ENCODE results near the gene EMSY.

EMSY gene

DNA sequence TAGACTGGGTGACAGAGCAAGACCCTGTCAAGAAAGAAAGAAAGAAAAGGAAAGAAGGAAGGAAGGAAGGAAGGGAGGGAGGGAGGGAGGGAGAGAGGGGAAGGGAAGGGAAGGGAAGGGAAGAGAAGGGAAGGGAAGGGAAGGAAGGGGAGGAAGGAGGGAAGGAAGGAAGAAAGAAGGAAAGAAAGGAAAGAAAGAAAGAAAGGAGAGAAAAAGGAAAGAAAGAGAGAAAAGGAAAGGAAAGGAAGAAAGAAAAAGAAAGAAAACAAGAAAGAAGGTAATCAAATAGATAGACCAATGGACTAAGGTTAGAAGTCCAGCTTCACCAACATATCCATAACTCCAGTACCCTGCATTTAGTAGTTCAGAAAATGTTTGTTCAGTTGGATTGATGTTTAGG, 18.2 kb upstream of the EMSY start:
- DNase-seq, result no peak
- no peak for TF ChIP-seq GATA1 (IDR thresholded peaks at IDR 0.05; ENCODE audit: low read depth, low read length)
- TF ChIP-seq POLR2A (IDR thresholded peaks at IDR 0.05; ENCODE audit: low read length), result no peak

GRCh38 chr11:76436020-76436419, 8.8 kb upstream of the EMSY start:
- TF ChIP-seq POLR2A (IDR thresholded peaks at IDR 0.05; ENCODE audit: low read length) (no peak), GATA1 (IDR thresholded peaks at IDR 0.05; ENCODE audit: low read depth, low read length) (no peak)
- no peak for DNase-seq

DNA sequence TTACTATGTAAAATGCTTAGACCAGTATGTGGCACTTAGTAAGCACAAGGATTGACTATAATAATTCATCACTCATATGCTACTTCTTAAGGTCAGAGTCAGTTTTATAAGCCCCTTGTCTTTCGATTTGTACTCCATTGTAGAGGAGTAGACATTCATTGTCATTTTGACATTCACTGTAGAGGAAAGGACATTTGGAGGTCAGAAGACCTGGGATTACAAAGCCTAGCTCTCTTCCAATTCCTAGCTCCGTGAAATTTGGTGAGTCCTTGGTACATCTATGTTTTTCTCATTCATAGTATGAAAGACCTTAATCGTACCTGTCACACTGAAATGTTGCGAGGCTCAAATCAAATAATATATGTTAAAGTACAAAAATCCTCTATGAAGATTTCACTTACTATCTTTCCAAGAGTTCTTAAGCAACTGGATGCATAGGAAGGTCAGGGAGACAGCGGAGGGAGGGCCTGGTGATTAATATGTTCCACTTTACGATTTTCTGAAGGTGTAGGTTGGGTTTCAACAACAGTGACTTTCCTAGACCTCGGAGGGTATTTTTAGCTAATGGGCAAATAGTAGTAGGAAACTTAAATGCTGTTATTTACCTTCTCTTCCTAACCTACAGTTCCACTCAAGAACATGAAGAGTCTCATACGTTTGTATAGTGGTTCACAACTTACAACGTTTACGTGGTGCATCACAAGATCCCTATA, 1.4 kb upstream of the EMSY start:
- peak; percentile 40 to 58 for DNase-seq
- TF ChIP-seq POLR2A (IDR thresholded peaks at IDR 0.05; ENCODE audit: low read length) (no peak), GATA1 (IDR thresholded peaks at IDR 0.05; ENCODE audit: low read depth, low read length) (no peak)

DNA sequence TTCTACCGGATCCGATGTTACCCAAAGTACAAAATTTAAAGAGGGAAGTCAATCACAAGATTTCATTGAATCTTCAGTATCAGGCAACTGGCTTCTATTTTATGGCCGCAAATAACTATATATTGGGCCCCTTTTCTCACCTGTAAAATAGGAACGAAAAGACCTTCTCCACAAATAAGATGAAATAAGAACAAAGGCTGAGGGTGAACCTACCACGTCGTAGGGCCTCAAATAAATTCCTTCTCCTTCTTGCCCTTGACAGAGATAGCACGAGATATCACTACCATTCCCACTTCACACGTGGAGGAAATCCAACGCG, 794 bp upstream of the EMSY start:
- no peak for DNase-seq
- no peak for TF ChIP-seq GATA1 (IDR thresholded peaks at IDR 0.05; ENCODE audit: low read depth, low read length)

DNA sequence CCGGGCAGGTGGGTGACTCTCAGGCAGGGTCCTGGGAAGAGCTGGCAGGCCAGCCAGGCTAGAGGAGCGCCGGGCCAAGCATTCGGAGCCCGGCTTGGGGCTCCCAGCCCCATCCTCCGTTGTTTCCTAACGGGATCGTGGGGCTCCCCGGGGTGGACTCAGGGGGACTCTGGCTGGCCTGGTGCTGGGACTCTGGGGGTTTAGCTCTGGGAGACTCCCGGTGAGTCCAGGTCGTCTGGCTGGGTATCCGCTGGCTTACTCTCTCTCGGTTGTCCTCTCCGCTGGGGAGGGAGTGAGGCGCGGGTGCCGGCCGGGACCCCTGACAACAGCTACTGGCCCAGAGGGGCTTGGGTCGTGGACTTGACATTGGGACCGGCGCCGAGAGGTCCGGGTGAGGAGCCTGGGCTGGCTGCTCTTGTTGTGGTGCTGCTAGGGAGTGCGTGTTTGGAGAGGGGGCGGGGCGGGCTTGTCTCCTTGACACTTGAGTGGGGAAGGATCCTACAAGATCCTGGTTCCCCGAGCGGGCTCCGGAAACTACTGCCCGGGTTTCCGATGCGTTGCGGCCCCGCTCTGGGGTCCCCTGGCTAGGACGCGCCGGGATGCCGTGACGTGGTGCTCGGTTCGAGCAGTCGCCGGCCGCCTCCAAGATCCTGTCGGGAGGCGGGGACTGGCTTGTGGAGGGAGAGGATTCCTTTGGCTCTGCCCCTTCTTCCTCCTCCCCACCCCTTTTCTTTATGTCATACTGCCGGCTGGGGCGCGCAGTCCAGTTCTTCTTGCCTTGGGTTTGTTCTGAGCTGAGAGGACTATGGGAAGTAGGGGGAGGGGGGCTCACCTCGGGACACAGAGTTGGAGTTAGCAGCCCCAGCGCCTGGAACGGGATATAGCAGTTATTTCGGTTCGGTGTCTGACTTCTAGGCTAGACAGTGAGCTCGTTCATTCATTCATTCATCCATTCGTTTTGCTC, 585 bp downstream of the EMSY start:
- no peak for TF ChIP-seq GATA1 (IDR thresholded peaks at IDR 0.05; ENCODE audit: low read depth, low read length)
- no peak for TF ChIP-seq POLR2A (IDR thresholded peaks at IDR 0.05; ENCODE audit: low read length)
- peak; percentile 83 to 86 for DNase-seq

DNA sequence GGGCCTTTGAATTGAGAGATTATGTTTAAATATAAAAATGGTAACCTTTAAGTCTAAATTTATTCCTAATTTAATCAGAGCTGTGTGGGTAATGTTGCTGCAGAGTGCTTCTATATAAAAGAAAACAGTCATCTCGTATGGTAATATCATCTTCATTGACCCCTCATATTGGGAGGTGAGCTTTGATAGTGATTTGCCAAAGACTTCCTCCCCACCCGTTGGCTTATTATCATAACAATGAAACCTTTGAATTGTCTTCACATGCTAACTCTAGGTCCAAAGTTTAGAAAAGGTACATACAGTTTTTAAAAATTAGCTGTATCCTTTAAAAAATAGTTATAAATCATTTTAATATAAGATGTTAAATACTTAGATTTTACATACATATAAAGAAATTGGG, 3.7 kb downstream of the EMSY start:
- no peak for DNase-seq
- no peak for TF ChIP-seq POLR2A (IDR thresholded peaks at IDR 0.05; ENCODE audit: low read length)
- no peak for TF ChIP-seq GATA1 (IDR thresholded peaks at IDR 0.05; ENCODE audit: low read depth, low read length)

DNA sequence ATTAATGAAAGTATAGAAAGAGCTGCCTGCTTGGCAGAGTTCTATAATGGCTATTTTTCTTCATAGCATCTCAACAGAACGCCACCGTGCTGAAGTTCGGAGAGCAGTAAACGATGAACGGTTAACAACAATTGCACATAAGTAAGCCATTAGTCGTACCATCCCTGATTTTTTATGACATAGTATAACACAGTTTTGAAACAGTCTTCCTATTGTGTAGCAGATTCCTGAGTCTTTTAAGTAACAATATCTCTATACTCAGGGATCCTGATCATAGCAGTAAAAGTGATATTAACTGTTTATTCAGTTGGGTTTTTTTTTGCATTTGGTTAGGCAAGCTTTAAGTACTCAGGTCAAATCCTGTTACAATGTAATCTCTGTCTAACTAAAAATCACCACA, 8.4 kb downstream of the EMSY start:
- TF ChIP-seq GATA1 (IDR thresholded peaks at IDR 0.05; ENCODE audit: low read depth, low read length) (no peak), POLR2A (IDR thresholded peaks at IDR 0.05; ENCODE audit: low read length) (no peak)
- no peak for DNase-seq

GRCh38 chr11:76455331-76455730, 10.5 kb downstream of the EMSY start:
- DNase-seq, result no peak
- TF ChIP-seq POLR2A (IDR thresholded peaks at IDR 0.05; ENCODE audit: low read length), result no peak
- no peak for TF ChIP-seq GATA1 (IDR thresholded peaks at IDR 0.05; ENCODE audit: low read depth, low read length)

DNA sequence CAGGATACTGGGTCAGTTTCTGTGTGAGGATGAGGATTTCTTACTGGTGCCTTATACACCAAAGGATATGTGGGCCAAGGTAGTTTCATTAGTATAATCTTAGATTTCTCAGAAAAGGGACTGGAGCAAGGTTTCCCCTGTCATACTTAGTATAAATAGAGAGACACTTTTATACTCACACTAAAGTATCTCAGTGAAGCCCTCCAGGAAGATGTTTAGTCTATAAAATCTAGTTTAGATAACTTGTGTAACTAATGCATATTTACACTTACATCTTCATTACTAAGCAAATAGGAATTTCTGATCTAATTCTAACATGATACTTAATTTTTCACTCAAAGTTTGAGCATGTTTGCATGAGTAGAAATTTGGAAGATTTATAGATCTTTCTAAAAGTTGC, 11.1 kb downstream of the EMSY start:
- no peak for DNase-seq
- no peak for TF ChIP-seq GATA1 (IDR thresholded peaks at IDR 0.05; ENCODE audit: low read depth, low read length)
- no peak for TF ChIP-seq POLR2A (IDR thresholded peaks at IDR 0.05; ENCODE audit: low read length)

- TF ChIP-seq GATA1 (IDR thresholded peaks at IDR 0.05; ENCODE audit: low read depth, low read length) (no peak), POLR2A (IDR thresholded peaks at IDR 0.05; ENCODE audit: low read length) (no peak)
- no peak for DNase-seq
Observed at GRCh38 chr11:76456571-76456970, 11.8 kb downstream of the EMSY start.

DNA sequence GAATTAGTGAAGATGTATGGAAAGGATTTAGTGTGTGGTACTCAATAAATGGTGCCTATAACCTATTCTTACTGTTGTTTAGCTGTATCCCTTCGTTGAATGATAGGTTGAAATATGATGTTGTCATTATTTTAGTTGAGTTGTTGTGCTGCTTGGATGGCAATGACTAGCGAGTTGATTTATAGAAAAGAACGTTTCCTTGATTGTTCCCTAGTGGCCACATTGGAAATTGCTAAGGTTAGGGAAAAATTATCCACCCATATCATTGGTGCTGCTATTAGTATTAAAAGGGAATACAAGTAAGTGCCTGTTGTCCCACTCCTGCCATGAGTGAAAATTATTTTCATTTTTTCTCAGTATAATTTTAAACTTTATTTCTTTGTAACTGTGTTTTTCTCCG, 14.5 kb downstream of the EMSY start:
- TF ChIP-seq GATA1 (IDR thresholded peaks at IDR 0.05; ENCODE audit: low read depth, low read length), result no peak
- no peak for TF ChIP-seq POLR2A (IDR thresholded peaks at IDR 0.05; ENCODE audit: low read length)
- DNase-seq, result peak in 1 of 2 experiments; percentile 18

- no peak for DNase-seq
- no peak for TF ChIP-seq POLR2A (IDR thresholded peaks at IDR 0.05; ENCODE audit: low read length)
Observed at GRCh38 chr11:76459846-76460245, 15.0 kb downstream of the EMSY start.

DNA sequence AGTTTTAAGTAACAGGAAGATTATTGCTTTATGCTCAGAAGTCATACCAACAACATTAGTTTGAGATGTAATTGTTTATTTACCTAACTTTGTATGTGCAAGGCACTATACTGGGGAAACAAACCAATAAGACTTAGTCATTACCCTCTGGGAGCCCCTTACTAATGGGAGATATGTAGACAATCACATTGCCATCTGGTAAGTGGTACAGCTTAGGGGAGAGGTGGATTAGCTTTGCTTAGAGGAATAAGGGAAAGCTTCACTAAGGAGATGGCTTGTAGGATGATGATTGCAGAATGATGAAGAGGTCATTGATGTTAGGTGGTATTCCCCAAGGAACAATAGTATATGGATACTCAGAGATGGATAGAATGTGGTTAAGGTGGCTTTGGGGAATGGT, 17.5 kb downstream of the EMSY start:
- TF ChIP-seq POLR2A (IDR thresholded peaks at IDR 0.05; ENCODE audit: low read length) (no peak), GATA1 (IDR thresholded peaks at IDR 0.05; ENCODE audit: low read depth, low read length) (no peak)
- DNase-seq, result no peak

DNA sequence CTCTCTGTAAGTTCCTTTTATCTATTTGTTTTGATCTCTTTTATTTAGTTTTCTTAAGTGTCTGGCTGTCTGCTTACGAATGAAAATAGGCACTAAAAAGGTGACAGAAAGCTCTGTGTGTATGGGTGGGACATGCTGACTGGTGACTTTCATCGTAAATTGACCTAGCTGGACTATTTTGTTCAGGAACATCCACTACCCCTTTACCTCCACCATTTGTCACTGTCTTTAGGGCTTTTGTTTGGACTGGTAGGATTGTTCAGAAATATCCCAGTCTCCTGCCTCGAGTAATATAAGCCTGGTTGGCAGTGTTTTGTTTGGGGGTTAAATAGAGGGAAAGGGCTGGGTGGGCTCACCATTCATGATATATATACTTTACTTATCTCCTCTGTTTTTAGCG, 20.9 kb downstream of the EMSY start:
- DNase-seq, result no peak
- TF ChIP-seq POLR2A (IDR thresholded peaks at IDR 0.05; ENCODE audit: low read length) (no peak), GATA1 (IDR thresholded peaks at IDR 0.05; ENCODE audit: low read depth, low read length) (no peak)

- no peak for DNase-seq
Observed at GRCh38 chr11:76466666-76467065, 21.8 kb downstream of the EMSY start.

More at GRCh38 chr11:76466666-76467065, 21.8 kb downstream of the EMSY start:
- TF ChIP-seq POLR2A (IDR thresholded peaks at IDR 0.05; ENCODE audit: low read length) (no peak), GATA1 (IDR thresholded peaks at IDR 0.05; ENCODE audit: low read depth, low read length) (no peak)

Measured in erythroblast (primary cell).